CD14-positive monocyte (primary cell): ENCODE results near the gene PGM2. TPM values are rescaled to one million over a fixed set of nuclear protein-coding genes. Genes with fewer than 3 reads are reported as not detected.

Source experiments
- DNase-seq, 3 donors: peaks; one replicate each; pipeline ENCODE4 v3.0.0-alpha.2; 2011 to 2022
- H2AFZ ChIP-seq: 2 replicates; pipeline ENCODE4 v1.6.0; 2012; ENCODE audit warnings: mild to moderate bottlenecking, low read depth, low read length, inconsistent platforms; ENCODE audit not compliant: insufficient read depth, poor library complexity, severe bottlenecking
- H3K27ac ChIP-seq, 2 donors: 1 replicate in 1 of 2; 2 replicates in 1 of 2; pipeline ENCODE4 v1.5.1; 2012 to 2013; ENCODE audit warnings: low read length in 2 of 2, control low read depth in 1 of 2, inconsistent platforms in 1 of 2, low read depth in 1 of 2, mild to moderate bottlenecking in 1 of 2
- H3K27me3 ChIP-seq, 2 donors: one replicate each; pipeline versions ENCODE4 v1.6.0 to v1.6.1; 2011 to 2013; ENCODE audit warnings: low read length in 2 of 2; ENCODE audit not compliant: control insufficient read depth in 2 of 2, insufficient read depth in 2 of 2
- H3K36me3 ChIP-seq, 2 donors: replicated peaks in 1 of 2; 1 replicate in 1 of 2; 2 replicates in 1 of 2; pipeline versions ENCODE4 v1.5.1 to v1.6.1; 2012 to 2013; ENCODE audit warnings: low read length in 2 of 2, control low read depth in 1 of 2, inconsistent platforms in 1 of 2, mild to moderate bottlenecking in 1 of 2; ENCODE audit not compliant: insufficient read depth in 2 of 2, control insufficient read depth in 1 of 2
- H3K4me1 ChIP-seq, 2 donors: 1 replicate in 1 of 2; 2 replicates in 1 of 2; pipeline versions ENCODE4 v1.5.1 to v1.6.1; 2012 to 2013; ENCODE audit warnings: low read length in 2 of 2, control low read depth in 1 of 2, inconsistent platforms in 1 of 2, mild to moderate bottlenecking in 1 of 2, moderate library complexity in 1 of 2; ENCODE audit not compliant: insufficient read depth in 2 of 2, control insufficient read depth in 1 of 2
- H3K4me2 ChIP-seq: replicated peaks from 2 replicates; pipeline ENCODE3; 2012; ENCODE audit warnings: low read length, moderate library complexity, mild to moderate bottlenecking; ENCODE audit not compliant: poor library complexity, severe bottlenecking; ENCODE audit errors: extremely low read depth
- H3K4me3 ChIP-seq, 3 experiments: fragments of 200-600 bp in 1 of 3; sonication (generic) in 1 of 3; replicated peaks in 1 of 3; 1 replicate in 2 of 3; 2 replicates in 1 of 3; pipeline ENCODE4 v1.5.1; 2011 to 2013; ENCODE audit warnings: low read length in 3 of 3, mild to moderate bottlenecking in 3 of 3, control low read depth in 2 of 3, low read depth in 2 of 3, inconsistent platforms in 1 of 3, moderate library complexity in 1 of 3
- H3K79me2 ChIP-seq: 2 replicates; pipeline ENCODE4 v1.6.0; 2012; ENCODE audit warnings: mild to moderate bottlenecking, control low read depth, inconsistent platforms, low read length, moderate library complexity; ENCODE audit not compliant: insufficient read depth
- H3K9ac ChIP-seq: 2 replicates; pipeline ENCODE4 v1.6.0; 2017; ENCODE audit warnings: low read length, mild to moderate bottlenecking; ENCODE audit not compliant: insufficient read depth, poor library complexity, severe bottlenecking
- H3K9me3 ChIP-seq, 2 donors: replicated peaks in 1 of 2; 1 replicate in 1 of 2; 2 replicates in 1 of 2; pipeline versions ENCODE4 v1.5.1 to v1.6.1; 2012 to 2013; ENCODE audit warnings: low read length in 2 of 2, control low read depth in 1 of 2; ENCODE audit not compliant: control insufficient read depth in 1 of 2, insufficient read depth in 1 of 2
- H4K20me1 ChIP-seq: 2 replicates; pipeline ENCODE4 v1.6.0; 2012; ENCODE audit warnings: mild to moderate bottlenecking, low read length, control low read depth, moderate library complexity; ENCODE audit not compliant: insufficient read depth
- H3K27ac Mint-ChIP-seq, 7 donors: one replicate each; pipeline ENCODE4 v1.8.0; 2020; ENCODE audit warnings: mild to moderate bottlenecking in 7 of 7, mixed read lengths in 7 of 7, moderate library complexity in 6 of 7, inconsistent platforms in 2 of 7
- H3K27me3 Mint-ChIP-seq, 3 donors: one replicate each; pipeline ENCODE4 v1.8.0; 2021 to 2022; ENCODE audit warnings: low read depth in 3 of 3, mild to moderate bottlenecking in 3 of 3, mixed read lengths in 3 of 3, moderate library complexity in 3 of 3, inconsistent platforms in 1 of 3
- H3K36me3 Mint-ChIP-seq, 2 donors: one replicate each; pipeline ENCODE4 v1.8.0; 2020; ENCODE audit warnings: mixed read lengths in 2 of 2, inconsistent platforms in 1 of 2, mild to moderate bottlenecking in 1 of 2
- H3K4me1 Mint-ChIP-seq: one replicate; pipeline ENCODE4 v1.8.0; 2020; ENCODE audit warnings: mild to moderate bottlenecking, mixed read lengths
- H3K4me3 Mint-ChIP-seq, 2 donors: one replicate each; pipeline ENCODE4 v1.8.0; 2020; ENCODE audit warnings: mild to moderate bottlenecking in 2 of 2, mixed read lengths in 2 of 2, moderate library complexity in 1 of 2
- H3K9me3 Mint-ChIP-seq, 7 donors: one replicate each; pipeline ENCODE4 v1.8.0; 2020 to 2022; ENCODE audit warnings: mixed read lengths in 7 of 7, mild to moderate bottlenecking in 6 of 7, moderate library complexity in 6 of 7, inconsistent platforms in 2 of 7
- CTCF ChIP-seq: fragments of 200-600 bp; IDR thresholded peaks from one replicate; pipeline ENCODE4 v1.8.0; 2022; ENCODE audit warnings: antibody characterized with exemption, mild to moderate bottlenecking
- WGBS: methylation state at CpG from one replicate; pipeline ENCODE4 v1.1.5; 2013; ENCODE audit warnings: missing lambda C conversion rate; ENCODE audit not compliant: insufficient coverage; 5-methylcytosine and 5-hydroxymethylcytosine counted together
- intact Hi-C, 2 donors: fragments of 100-400 bp; cut with micrococcal nuclease; formaldehyde crosslinking; loops; one replicate each; pipeline versions ENCODE4 v1.15.0 to v1.15.1; 2023
- polyA plus RNA-seq, 3 donors: library from polyadenylated mRNA; depleted of rRNA in 1 of 3; unstranded in 2 of 3; stranded (reverse) in 1 of 3; fragments of 300-500 nt in 2 of 3; fragments of >200 nt in 1 of 3; fragmentation: Illumina TruSeq in 2 of 3; gene quantifications; 1 replicate in 2 of 3; 2 replicates in 1 of 3; pipeline ENCODE4 v1.2.3, GENCODE V29; 2012 to 2021

Gene PGM2
- polyA plus RNA-seq, 3 donors: 17.8 to 48.6 (median 46.2) TPM

GRCh38 chr4:37839426-37839825 lies 12.9 kb downstream of the PGM2 start:
- Mint-ChIP-seq H3K36me3 (peaks cover 70 to 80% of the 10 kb centered on the region in 2 donors), H3K4me3 (no peak overlapping the region), H3K4me1 (peaks cover 36% of the 10 kb centered on the region), H3K27ac (peak overlapping the region in 2 of 7 donors; percentile 63 to 66), H3K27me3 (no peaks in the 10 kb centered on the region), H3K9me3 (no peaks in the 10 kb centered on the region)
- no peak overlapping the region for H3K4me3 ChIP-seq
- H3K79me2 ChIP-seq: peaks cover 28% of the 10 kb centered on the region
- WGBS: no CpG with 5 or more reads among the region's 2 CpGs
- peak overlapping the region in 1 of 2 donors; percentile 32 for H3K27ac ChIP-seq
- H3K4me1 ChIP-seq: peaks cover 13 to 24% of the 10 kb centered on the region in 2 donors
- H3K9ac ChIP-seq: no peak overlapping the region
- DNase-seq: no peak
- H3K4me2 ChIP-seq: no peak overlapping the region
- H3K9me3 ChIP-seq: no peaks in the 10 kb centered on the region
- H4K20me1 ChIP-seq: no peaks in the 10 kb centered on the region
- no peak overlapping the region for H2AFZ ChIP-seq
- TF ChIP-seq CTCF: no peak
- no peaks in the 10 kb centered on the region for H3K27me3 ChIP-seq
- H3K36me3 ChIP-seq: peaks cover 62 to 83% of the 10 kb centered on the region in 2 donors
- intact Hi-C loops: no loop called here

- H3K27me3 ChIP-seq: no peaks in the 10 kb centered on the region
- H3K4me3 ChIP-seq: no peak overlapping the region
- H2AFZ ChIP-seq: no peak overlapping the region
- H3K79me2 ChIP-seq: peaks cover 6% of the 10 kb centered on the region
- H4K20me1 ChIP-seq: no peaks in the 10 kb centered on the region
- Mint-ChIP-seq H3K9me3 (no peaks in the 10 kb centered on the region), H3K36me3 (peaks cover 72 to 87% of the 10 kb centered on the region in 2 donors), H3K27ac (peak overlapping the region in 1 of 7 donors; percentile 21), H3K4me1 (peaks cover 8% of the 10 kb centered on the region), H3K4me3 (no peak overlapping the region), H3K27me3 (no peaks in the 10 kb centered on the region)
- no peak for DNase-seq
- no peaks in the 10 kb centered on the region for H3K9me3 ChIP-seq
- H3K27ac ChIP-seq: no peak overlapping the region
- no peak for TF ChIP-seq CTCF
- H3K36me3 ChIP-seq: peaks cover 75 to 94% of the 10 kb centered on the region in 2 donors
- intact Hi-C loops: no loop called here
- no peak overlapping the region for H3K4me2 ChIP-seq
- H3K4me1 ChIP-seq: no peaks in the 10 kb centered on the region
- WGBS: 100% methylated on average over 1 of the region's 5 CpGs
- H3K9ac ChIP-seq: no peak overlapping the region
Observed at GRCh38 chr4:37844204-37844603, 17.7 kb downstream of the PGM2 start.
